Thyroid gland (tissue), 4 donors: ENCODE results near the gene GRIN2C.

Experiments
- POLR2A ChIP-seq, 2 donors: fragments of 450-650 bp; IDR thresholded peaks; one replicate each; pipeline ENCODE4 v1.6.1; 2017; ENCODE audit warnings: antibody characterized with exemption in 2 of 2, mild to moderate bottlenecking in 2 of 2, moderate library complexity in 1 of 2
- TF ChIP-seq, protein P1 (sequence below), 6 experiments: fragments of 200-600 bp in 3 of 6; fragments of 450-650 bp in 3 of 6; sonication (generic) in 3 of 6; IDR thresholded peaks; one replicate each; pipeline ENCODE4 v1.5.1; 2016 to 2019; ENCODE audit warnings: antibody characterized with exemption in 6 of 6, mild to moderate bottlenecking in 2 of 6, inconsistent platforms in 1 of 6, moderate library complexity in 1 of 6

DNA sequence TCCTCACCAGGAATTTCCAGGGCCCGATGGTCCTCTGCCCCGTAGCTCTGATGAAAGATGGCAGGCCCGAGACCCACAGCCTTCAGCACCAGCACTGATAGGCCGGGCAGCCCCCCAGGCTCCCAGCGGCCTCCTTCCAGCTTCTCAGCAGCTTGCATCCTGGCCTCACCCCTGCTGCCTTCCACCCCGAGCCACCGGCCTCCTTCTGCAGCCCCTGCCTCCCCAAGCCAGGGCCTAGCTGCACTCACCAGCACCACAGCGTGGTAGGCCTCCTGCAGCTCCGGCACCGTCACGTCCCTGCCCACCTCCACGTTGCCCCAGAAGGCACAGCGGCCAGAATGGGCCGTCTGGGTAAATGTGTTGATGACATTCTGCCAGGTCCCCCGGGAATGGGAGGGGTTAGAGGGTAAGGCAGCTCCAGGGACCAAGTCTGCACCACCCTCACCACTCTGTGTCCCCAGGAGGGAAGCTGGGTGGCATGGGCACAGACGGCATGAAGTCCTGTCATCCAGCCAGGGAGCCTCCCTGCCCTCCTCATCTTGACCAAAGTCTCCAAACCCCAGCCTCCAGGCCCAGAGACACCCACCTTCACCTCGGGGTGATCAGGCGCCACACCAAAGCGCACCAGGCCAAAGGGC lies 6.6 kb upstream of the GRIN2C start:
- TF ChIP-seq, protein P1, sequence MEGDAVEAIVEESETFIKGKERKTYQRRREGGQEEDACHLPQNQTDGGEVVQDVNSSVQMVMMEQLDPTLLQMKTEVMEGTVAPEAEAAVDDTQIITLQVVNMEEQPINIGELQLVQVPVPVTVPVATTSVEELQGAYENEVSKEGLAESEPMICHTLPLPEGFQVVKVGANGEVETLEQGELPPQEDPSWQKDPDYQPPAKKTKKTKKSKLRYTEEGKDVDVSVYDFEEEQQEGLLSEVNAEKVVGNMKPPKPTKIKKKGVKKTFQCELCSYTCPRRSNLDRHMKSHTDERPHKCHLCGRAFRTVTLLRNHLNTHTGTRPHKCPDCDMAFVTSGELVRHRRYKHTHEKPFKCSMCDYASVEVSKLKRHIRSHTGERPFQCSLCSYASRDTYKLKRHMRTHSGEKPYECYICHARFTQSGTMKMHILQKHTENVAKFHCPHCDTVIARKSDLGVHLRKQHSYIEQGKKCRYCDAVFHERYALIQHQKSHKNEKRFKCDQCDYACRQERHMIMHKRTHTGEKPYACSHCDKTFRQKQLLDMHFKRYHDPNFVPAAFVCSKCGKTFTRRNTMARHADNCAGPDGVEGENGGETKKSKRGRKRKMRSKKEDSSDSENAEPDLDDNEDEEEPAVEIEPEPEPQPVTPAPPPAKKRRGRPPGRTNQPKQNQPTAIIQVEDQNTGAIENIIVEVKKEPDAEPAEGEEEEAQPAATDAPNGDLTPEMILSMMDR (IDR thresholded peaks at IDR 0.05): no peak
- no peak for TF ChIP-seq POLR2A (IDR thresholded peaks at IDR 0.05)
